ENCODE data around the gene CEBPB.

CEBPB gene

GRCh38 chr20:50221501-50222308 is 31.1 kb downstream of the CEBPB start:
- TF ChIP-seq GATA2 (IDR thresholded peaks at IDR 0.05; ENCODE audit: low read depth, low read length) (no peak), GATA3 (IDR thresholded peaks at IDR 0.05; ENCODE audit: low read depth, low read length) (no peak)

DNA sequence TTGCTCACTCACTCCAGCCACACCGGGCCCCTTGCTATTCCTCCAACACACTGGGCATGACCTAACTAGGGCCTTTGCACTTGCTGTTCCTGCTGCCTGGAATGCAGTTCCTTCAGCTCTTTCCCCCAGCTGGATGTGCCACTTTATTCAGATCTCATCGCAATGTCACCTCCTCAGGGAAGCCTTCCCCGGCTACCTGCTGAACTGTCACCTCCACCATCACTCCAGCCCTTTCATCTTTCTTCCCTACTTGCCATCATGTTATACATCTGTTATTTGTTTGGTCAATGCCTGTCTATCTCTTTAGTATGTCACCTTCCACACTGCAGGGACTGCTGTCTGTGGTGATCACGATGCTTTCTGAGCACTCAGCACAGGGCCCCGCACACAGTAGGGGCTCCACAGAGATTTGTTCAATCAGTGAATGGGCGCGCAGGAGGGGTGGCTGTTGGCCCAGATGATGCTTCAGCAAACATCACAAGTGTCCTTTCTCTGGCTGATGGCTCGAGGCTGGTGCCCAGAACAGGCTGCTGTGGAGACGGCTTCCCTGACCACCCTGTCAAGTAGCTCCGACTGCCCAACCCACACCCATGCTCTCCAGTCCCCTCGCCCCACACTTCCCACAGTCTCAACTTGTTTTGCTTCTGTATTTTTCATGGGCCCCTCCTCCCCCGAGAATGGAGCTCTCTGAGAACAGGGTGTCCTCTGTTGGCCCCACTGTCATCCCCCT is 31.8 kb downstream of the CEBPB start:
- TF ChIP-seq GATA2 (IDR thresholded peaks at IDR 0.05; ENCODE audit: low read depth, low read length): no peak

GRCh38 chr20:50223039-50224005 is 32.7 kb downstream of the CEBPB start:
- TF ChIP-seq GATA3 (IDR thresholded peaks at IDR 0.05; ENCODE audit: low read depth, low read length): no peak
- no peak for TF ChIP-seq GATA2 (IDR thresholded peaks at IDR 0.05; ENCODE audit: low read depth, low read length)

DNA sequence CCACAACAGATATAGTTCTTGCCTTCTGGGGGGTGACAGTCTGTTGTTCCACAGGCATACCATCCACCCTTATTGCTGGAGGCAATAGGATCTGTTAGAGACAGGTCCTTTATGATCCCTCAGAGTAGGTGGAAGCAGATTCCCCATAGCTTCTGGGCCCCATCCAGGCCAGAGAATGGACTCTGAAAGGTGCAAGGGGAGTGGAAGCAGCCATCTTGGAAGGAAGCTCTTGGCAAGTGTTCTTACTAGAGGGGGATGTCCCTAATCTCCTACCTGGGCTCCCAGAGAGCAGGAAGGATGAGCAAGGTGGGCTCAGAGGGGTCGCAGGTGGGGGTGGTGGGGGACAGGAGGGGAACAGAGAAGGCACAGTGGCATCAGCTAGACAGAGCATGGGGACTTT is 33.4 kb downstream of the CEBPB start:
- TF ChIP-seq GATA3 (IDR thresholded peaks at IDR 0.05; ENCODE audit: low read depth, low read length) (no peak), GATA2 (IDR thresholded peaks at IDR 0.05; ENCODE audit: low read depth, low read length) (no peak)

DNA sequence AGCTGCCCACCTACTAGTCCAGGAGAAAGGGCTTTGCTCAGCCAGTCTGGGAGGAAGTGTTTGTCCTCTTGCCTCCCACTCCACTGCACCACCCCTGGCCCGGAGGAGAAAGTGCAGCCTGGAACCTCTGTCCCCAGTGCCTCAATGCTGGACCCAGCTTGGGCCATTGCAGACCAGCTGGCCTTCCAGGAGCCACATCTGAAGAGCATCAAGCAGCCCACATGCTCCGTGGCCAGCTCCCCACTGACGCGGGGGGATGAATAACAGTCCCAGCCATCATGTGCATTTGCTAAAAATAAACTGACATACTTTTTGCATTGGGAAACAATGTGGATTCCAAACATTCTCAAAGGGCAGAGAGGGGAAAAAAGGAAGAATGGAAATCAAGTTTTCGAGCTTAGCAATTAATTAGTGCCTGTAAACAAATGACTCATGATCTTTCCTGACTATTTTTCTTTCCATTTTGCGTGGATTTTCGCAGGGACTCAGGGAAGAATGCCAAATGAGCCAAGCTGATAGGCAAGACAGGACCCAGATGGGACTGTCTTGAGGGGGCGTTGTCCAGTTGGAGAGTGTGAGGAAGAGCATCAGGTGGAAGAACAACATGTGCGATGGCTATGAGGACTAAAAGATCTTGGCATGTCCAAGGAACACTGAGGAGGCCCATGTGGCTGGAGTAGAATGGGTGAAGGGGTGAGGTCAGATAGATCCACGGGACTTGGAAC is 34.1 kb downstream of the CEBPB start:
- TF ChIP-seq GATA3 (IDR thresholded peaks at IDR 0.05; ENCODE audit: low read depth, low read length): no peak
- no peak for TF ChIP-seq GATA2 (IDR thresholded peaks at IDR 0.05; ENCODE audit: low read depth, low read length)

DNA sequence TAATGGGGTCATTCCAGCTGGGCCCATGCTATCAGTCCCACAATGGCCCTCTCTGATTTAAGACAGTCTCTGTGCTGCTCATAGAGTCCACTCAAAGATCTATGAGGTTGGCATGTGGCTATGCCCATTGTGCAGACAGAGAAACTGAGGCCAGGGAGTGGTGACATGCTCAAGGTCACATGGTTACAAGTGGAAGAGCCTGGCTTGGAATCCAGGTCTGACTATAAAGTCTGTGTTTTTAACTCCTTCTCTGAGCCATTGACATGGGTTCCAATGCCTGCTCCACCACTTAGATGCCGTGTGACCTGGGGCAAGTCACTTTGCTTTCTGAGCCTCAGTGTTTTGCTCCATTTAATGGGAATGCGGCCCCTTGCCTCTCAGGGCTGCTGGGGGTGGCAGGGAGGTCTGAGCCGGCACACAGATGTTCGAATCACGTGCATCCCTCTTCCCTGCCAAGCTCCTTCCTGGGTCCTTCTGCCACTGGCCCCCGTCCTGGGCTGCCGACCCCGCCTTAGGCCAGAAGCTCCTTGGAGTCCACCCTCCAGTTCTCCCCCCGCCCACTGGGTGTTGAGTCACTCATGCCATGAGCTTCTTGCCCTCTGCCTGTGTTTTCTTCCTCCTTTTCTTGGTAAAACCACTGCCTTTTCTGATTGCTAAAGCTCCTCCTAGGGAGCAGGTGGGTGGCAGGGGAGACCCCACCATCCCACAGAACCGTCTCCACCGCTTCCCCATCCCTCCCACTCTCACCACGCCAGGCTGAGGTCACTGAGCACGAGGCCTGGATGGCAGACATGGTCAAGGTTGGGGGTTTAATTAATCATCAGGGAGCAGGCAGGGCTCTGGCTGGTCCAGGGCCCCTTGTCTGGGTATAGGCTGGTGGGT is 35.7 kb downstream of the CEBPB start:
- TF ChIP-seq GATA2 (IDR thresholded peaks at IDR 0.05; ENCODE audit: low read depth, low read length) (no peak), GATA3 (IDR thresholded peaks at IDR 0.05; ENCODE audit: low read depth, low read length) (no peak)

DNA sequence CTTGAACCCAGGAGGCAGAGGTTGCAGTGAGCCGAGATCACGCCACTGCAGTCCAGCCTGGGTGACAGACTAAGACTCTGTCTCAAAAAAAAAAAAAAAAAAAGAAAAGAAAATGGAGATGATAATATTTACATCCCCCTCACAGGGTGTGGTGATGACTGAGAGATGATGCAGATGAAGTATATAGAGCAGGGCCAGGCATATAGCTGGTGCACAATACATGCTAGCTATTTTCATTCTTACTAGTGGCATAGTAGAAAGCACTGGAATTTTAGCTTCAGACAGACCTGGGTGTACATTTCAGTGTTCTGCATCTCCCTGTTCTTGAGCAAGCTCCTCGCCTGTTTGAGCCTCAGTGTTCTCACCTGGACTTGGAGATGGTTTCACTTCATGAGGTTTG is 36.9 kb downstream of the CEBPB start:
- TF ChIP-seq GATA3 (IDR thresholded peaks at IDR 0.05; ENCODE audit: low read depth, low read length) (no peak), GATA2 (IDR thresholded peaks at IDR 0.05; ENCODE audit: low read depth, low read length) (no peak)

GRCh38 chr20:50229156-50229607 is 38.6 kb downstream of the CEBPB start:
- TF ChIP-seq GATA2 (IDR thresholded peaks at IDR 0.05; ENCODE audit: low read depth, low read length) (no peak), GATA3 (IDR thresholded peaks at IDR 0.05; ENCODE audit: low read depth, low read length) (no peak)

DNA sequence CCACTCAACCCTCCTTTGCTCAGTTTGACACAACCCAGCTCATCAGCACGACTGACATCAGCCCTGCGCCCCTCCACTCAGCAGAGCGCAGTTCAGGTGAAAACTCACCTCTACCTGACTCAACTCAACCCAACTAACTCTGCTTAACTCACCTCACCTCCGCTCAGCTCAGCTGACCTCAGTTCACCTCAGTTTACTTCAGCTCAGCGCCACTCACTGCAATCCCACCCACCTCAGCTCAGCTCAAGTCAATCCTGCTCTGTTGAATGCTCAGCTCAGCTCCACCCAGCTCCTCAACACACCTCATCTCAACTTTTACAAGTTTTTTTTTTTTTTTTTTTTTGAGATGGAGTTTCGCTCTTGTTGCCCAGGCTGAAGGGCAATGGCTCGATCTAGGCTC is 39.6 kb downstream of the CEBPB start:
- no peak for TF ChIP-seq GATA3 (IDR thresholded peaks at IDR 0.05; ENCODE audit: low read depth, low read length)
- TF ChIP-seq GATA2 (IDR thresholded peaks at IDR 0.05; ENCODE audit: low read depth, low read length): no peak

GRCh38 chr20:50230871-50231560 is 40.4 kb downstream of the CEBPB start:
- no peak for TF ChIP-seq GATA3 (IDR thresholded peaks at IDR 0.05; ENCODE audit: low read depth, low read length)
- no peak for TF ChIP-seq GATA2 (IDR thresholded peaks at IDR 0.05; ENCODE audit: low read depth, low read length)

DNA sequence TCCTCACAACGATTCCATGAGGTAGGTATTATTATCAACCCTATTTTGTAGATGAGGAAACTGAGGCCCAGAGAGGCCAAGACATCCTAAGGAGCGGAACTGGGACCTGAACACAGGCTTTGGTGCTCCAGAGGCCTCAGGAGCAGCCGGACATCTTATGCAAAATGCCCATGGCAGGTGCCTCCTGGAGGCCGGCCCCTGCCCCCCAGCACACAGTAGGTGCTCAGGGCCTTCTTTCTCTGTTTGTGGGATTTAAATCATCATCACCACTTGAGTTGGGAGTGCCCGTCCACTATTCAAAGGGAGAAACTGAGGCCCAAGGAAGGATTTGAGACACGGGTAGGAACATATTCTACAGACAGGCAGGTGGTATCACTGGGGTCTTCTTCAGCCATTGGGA is 41.2 kb downstream of the CEBPB start:
- TF ChIP-seq GATA2 (IDR thresholded peaks at IDR 0.05; ENCODE audit: low read depth, low read length) (no peak), GATA3 (IDR thresholded peaks at IDR 0.05; ENCODE audit: low read depth, low read length) (no peak)

All from SH-SY5Y (cell line).